Left lung (tissue), 10 donors: Measurements from ENCODE around the gene TBL1X. TPM values are rescaled to one million over a fixed set of nuclear protein-coding genes. Genes with fewer than 3 reads are reported as not detected.

Experiments
- ATAC-seq: fragments of 200-7000 bp; cut with Tn5 transposase; one replicate; pipeline ENCODE4 v1.9.1; 2020; ENCODE audit warnings: moderate library complexity
- DNase-seq, 4 donors: peaks; one replicate each; pipeline ENCODE4 v3.0.0-alpha.2; 2013 to 2020
- H3K27ac ChIP-seq, 2 donors: fragments of 200-600 bp; sonication (generic) in 1 of 2; one replicate each; pipeline versions ENCODE4 v1.5.0 to v1.8.0; 2020 to 2021
- H3K27me3 ChIP-seq, 2 donors: fragments of 200-600 bp; sonication (generic) in 1 of 2; one replicate each; pipeline versions ENCODE4 v1.5.0 to v1.8.0; 2020 to 2021
- H3K36me3 ChIP-seq, 2 donors: fragments of 200-600 bp; sonication (generic) in 1 of 2; one replicate each; pipeline versions ENCODE4 v1.5.0 to v1.8.0; 2020 to 2021
- H3K4me1 ChIP-seq, 2 donors: fragments of 200-600 bp; one replicate each; pipeline ENCODE4 v1.8.0; 2021
- H3K4me3 ChIP-seq, 2 donors: fragments of 200-600 bp; sonication (generic) in 1 of 2; one replicate each; pipeline versions ENCODE4 v1.5.0 to v1.8.0; 2020 to 2021; ENCODE audit warnings: mild to moderate bottlenecking in 1 of 2
- H3K9me3 ChIP-seq, 2 donors: fragments of 200-600 bp; sonication (generic) in 1 of 2; one replicate each; pipeline versions ENCODE4 v1.5.0 to v1.8.0; 2020 to 2021
- intact Hi-C, 2 donors: fragments of 100-400 bp; cut with DNase I; formaldehyde crosslinking; loops; one replicate each; pipeline versions ENCODE4 v1.11.2 to v1.14.2; 2022
- polyA plus RNA-seq, 6 donors: library from polyadenylated mRNA; unstranded; fragments of 120-200 nt; gene quantifications; one replicate each; pipeline ENCODE4 v1.2.1, GENCODE V29; 2013; ENCODE audit not compliant: insufficient read length in 6 of 6
- total RNA-seq, 2 donors: library from RNA; stranded (reverse); fragmentation: NEBNext Ultra II Directional; extraction: Animal tissue kit (Norgen Biotek cat#: 25700); gene quantifications; one replicate each; pipeline ENCODE4 v1.2.1, GENCODE V29; 2021
- TF ChIP-seq, protein P1 (sequence below), 2 donors: fragments of 200-600 bp; sonication (generic) in 1 of 2; IDR thresholded peaks; one replicate each; pipeline versions ENCODE4 v1.5.0 to v1.8.0; 2021; ENCODE audit warnings: antibody characterized with exemption in 2 of 2
- donor health status: DM: no; HTN: yes; CAD: no.
- donor health status: DM: no; HTN: no; CAD: no.

TBL1X gene
- total and polyA plus RNA-seq, 8 donors: 13.4 to 24.6 (median 21.6) TPM

DNA sequence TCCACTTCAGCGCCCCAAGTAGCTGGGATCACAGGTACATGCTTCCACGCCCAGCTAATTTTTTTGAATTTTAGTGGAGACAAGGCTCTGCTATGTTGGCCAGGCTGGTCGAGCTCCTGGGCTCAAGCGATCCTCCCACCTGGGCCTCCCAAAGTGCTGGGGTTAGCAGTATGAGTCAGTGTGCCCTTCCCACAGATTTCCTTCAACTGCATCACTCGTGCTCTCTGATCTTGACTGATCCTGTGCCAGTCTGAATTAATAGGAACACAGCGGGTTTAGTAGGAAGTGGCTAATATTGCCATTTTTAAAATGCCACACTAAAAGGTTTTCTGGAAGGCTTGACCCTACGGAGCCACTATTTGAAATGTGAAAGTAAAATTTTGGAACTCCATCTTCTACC, 317.1 kb downstream of the TBL1X start:
- Histone ChIP-seq H3K27me3 (peaks cover 6 to 23% of the 10 kb centered on the region in 2 donors), H3K4me3 (no peak overlapping the region), H3K36me3 (no peaks in the 10 kb centered on the region), H3K9me3 (no peaks in the 10 kb centered on the region), H3K4me1 (no peaks in the 10 kb centered on the region), H3K27ac (no peak overlapping the region)
- TF ChIP-seq, protein P1, sequence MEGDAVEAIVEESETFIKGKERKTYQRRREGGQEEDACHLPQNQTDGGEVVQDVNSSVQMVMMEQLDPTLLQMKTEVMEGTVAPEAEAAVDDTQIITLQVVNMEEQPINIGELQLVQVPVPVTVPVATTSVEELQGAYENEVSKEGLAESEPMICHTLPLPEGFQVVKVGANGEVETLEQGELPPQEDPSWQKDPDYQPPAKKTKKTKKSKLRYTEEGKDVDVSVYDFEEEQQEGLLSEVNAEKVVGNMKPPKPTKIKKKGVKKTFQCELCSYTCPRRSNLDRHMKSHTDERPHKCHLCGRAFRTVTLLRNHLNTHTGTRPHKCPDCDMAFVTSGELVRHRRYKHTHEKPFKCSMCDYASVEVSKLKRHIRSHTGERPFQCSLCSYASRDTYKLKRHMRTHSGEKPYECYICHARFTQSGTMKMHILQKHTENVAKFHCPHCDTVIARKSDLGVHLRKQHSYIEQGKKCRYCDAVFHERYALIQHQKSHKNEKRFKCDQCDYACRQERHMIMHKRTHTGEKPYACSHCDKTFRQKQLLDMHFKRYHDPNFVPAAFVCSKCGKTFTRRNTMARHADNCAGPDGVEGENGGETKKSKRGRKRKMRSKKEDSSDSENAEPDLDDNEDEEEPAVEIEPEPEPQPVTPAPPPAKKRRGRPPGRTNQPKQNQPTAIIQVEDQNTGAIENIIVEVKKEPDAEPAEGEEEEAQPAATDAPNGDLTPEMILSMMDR (IDR thresholded peaks at IDR 0.05): no peak
- intact Hi-C loops: no loop called here
- ATAC-seq: no peak
- DNase-seq: no peak

DNA sequence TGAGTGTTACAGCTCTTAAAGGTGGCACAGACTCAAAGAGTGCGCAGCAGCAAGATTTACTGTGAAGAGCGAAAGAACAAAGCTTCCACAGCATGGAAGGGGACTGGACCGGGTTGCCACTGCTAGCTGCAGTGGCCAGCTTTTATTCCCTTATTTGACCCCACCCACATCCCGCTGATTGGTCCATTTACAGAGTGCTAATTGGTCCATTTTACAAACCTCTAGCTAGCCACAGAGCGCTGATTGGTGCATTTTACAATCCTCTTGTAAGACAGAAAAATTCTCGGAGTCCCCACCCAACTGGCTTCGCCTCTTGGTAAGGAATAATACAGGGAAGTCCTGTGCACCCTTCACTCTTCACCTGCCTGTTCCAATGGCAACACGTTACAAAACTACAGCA, 319.5 kb downstream of the TBL1X start:
- no peak for DNase-seq
- H3K27ac ChIP-seq: no peak overlapping the region
- no peaks in the 10 kb centered on the region for H3K9me3 ChIP-seq
- H3K27me3 ChIP-seq: peaks cover 14 to 45% of the 10 kb centered on the region in 2 donors
- TF ChIP-seq, protein P1 (IDR thresholded peaks at IDR 0.05): no peak
- H3K4me3 ChIP-seq: no peak overlapping the region
- H3K4me1 ChIP-seq: peaks cover 0 to 4% of the 10 kb centered on the region in 2 donors
- intact Hi-C loops: no loop called here
- ATAC-seq: no peak
- H3K36me3 ChIP-seq: no peaks in the 10 kb centered on the region

DNA sequence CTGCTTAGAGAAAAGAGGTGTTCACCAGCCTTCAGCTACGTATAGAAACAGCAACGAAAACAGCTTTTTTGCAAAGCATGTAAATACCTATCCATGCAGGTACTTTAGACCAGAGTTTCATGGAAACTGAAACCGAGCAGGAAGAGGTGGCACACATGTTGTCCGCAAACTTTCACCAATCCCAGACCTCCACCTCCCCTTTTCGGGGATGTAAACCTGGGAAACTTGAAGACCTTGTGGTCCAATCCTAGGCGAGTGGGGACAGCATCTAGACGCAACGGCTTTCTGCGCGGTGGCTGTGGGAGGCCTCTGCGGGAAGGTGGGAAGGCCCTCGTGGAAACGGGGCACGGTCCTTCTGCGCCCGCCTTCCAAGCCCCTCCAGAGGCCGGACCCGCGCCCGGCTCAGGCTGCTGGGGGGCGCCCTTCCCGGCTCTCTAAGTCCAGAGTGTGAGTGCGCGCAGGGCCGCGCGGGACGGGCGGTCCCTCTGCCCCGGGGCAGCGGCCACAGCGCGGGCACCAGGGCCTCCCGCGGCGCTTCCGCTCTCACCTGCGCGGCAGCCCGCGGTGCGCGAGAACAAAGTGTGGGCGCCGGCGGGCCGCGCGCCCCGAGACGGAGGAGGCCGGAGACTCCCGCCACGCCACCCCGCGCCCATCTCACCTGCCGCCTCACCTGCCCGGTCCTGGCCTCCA, 320.5 kb downstream of the TBL1X start:
- peaks cover 0 to 4% of the 10 kb centered on the region in 2 donors for H3K4me1 ChIP-seq
- intact Hi-C loops: no loop called here
- ATAC-seq (peak; percentile 29), DNase-seq (no peak)
- no peaks in the 10 kb centered on the region for H3K9me3 ChIP-seq
- no peak overlapping the region for H3K27ac ChIP-seq
- TF ChIP-seq, protein P1 (IDR thresholded peaks at IDR 0.05): no peak
- H3K36me3 ChIP-seq: no peaks in the 10 kb centered on the region
- H3K4me3 ChIP-seq: peak overlapping the region; percentile 11 to 44
- H3K27me3 ChIP-seq: peaks cover 14 to 48% of the 10 kb centered on the region in 2 donors

DNA sequence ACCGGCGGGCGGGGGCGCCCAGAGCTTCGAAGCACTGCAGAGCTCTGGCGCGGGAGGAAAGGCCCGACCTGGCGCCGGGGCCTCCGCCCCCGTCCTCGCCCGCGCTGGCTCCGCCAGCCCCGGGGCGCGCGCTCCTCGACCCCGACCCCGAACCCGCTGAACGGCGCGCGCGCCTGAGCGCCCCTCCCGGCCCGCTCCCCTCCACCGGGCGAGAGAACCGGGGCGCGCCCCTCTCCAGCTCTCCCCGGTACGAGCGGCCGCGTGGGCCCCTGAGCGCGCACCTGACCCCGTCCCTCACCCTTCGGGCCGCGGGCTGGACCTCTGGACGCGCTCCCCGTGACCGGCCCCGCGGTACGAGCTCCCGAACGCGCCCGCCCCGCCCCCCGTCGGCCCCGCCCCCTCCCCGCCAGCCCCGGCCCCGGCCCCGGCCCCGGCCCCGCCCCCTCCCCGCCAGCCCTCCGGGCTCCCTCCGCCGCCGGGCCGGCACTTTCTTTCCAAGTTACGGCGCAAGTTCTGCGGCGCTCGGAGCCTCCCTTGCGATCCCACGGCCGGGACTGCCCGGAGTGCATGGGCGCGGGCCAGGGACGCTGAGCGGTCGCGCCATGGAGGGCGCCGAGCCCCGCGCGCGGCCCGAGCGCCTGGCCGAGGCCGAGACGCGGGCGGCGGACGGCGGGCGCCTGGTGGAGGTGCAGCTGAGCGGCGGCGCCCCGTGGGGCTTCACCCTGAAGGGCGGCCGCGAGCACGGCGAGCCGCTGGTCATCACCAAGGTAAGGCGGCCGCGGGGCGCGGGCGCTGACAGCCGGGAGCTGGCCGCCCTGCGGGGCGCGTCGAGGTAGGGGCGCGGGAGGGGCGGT, 321.3 kb downstream of the TBL1X start, which contains the start of gene SHROOM2:
Gene SHROOM2, plus strand, starts transcription at position 486 of the 854 bp plus-strand sequence. Its CDS starts 117 bp downstream, at position 603.
- Histone ChIP-seq H3K36me3 (no peaks in the 10 kb centered on the region), H3K27me3 (peaks cover 14 to 48% of the 10 kb centered on the region in 2 donors), H3K4me3 (peak within 1 kb of the TSS; percentile 31 to 44), H3K4me1 (peaks cover 0 to 4% of the 10 kb centered on the region in 2 donors), H3K9me3 (no peaks in the 10 kb centered on the region), H3K27ac (peak within 1 kb of the TSS; percentile 44 to 53)
- TF ChIP-seq, protein P1 (IDR thresholded peaks at IDR 0.05): no peak
- DNase-seq (peak in 2 of 4 donors; percentile 41 to 56), ATAC-seq (peak; percentile 71)
- intact Hi-C loops: no loop called here
